MM.1S (cell line): ENCODE data around the gene FAM186B.

ENCODE experiments used
- DNase-seq: peaks from one replicate; pipeline ENCODE4 v3.0.0-alpha.2; 2015
- H2AFZ ChIP-seq: fragments of 300-600 bp; sonication (generic); 2 replicates; pipeline ENCODE4 v1.6.0; 2016; ENCODE audit warnings: antibody characterized with exemption, low read length
- H3F3A ChIP-seq: fragments of 300-600 bp; sonication (generic); 2 replicates; pipeline ENCODE4 v1.6.1; 2016; ENCODE audit warnings: mild to moderate bottlenecking, antibody characterized with exemption, low read length, moderate library complexity, mixed read lengths; ENCODE audit not compliant: insufficient read depth
- H3K27ac ChIP-seq: fragments of 300-600 bp; sonication (generic); 2 replicates; pipeline ENCODE4 v1.5.1; 2016; ENCODE audit warnings: mild to moderate bottlenecking, low read length
- H3K27me3 ChIP-seq: fragments of 300-600 bp; sonication (generic); replicated peaks from 2 replicates; pipeline ENCODE4 v1.6.0; 2016; ENCODE audit warnings: low read length; ENCODE audit not compliant: insufficient read depth
- H3K36me3 ChIP-seq: fragments of 300-600 bp; sonication (generic); replicated peaks from 2 replicates; pipeline ENCODE4 v1.6.1; 2016; ENCODE audit warnings: mild to moderate bottlenecking, low read length, mixed read lengths; ENCODE audit not compliant: insufficient read depth
- H3K4me1 ChIP-seq: fragments of 300-600 bp; sonication (generic); 2 replicates; pipeline ENCODE4 v1.6.1; 2016; ENCODE audit warnings: low read length, mixed read lengths
- H3K4me2 ChIP-seq: fragments of 300-600 bp; sonication (generic); 2 replicates; pipeline ENCODE4 v1.6.0; 2016; ENCODE audit warnings: low read depth, low read length
- H3K4me3 ChIP-seq: fragments of 300-600 bp; sonication (generic); 2 replicates; pipeline ENCODE4 v1.5.1; 2016; ENCODE audit warnings: low read length, mixed read lengths
- H3K79me2 ChIP-seq: fragments of 300-600 bp; sonication (generic); 2 replicates; pipeline ENCODE4 v1.6.1; 2016; ENCODE audit warnings: mixed run types, low read length, mixed read lengths
- H3K9ac ChIP-seq: fragments of 300-600 bp; sonication (generic); 2 replicates; pipeline ENCODE4 v1.6.1; 2016; ENCODE audit warnings: low read length, mixed read lengths
- H3K9me2 ChIP-seq: fragments of 300-600 bp; sonication (generic); replicated peaks from 2 replicates; pipeline ENCODE4 v1.6.1; 2016; ENCODE audit warnings: mild to moderate bottlenecking, low read length, mixed read lengths; ENCODE audit not compliant: insufficient read depth
- H3K9me3 ChIP-seq: fragments of 300-600 bp; sonication (generic); replicated peaks from 2 replicates; pipeline ENCODE4 v1.6.1; 2016; ENCODE audit warnings: mild to moderate bottlenecking, low read length, mixed read lengths; ENCODE audit not compliant: insufficient read depth
- H4K20me1 ChIP-seq: fragments of 300-600 bp; sonication (generic); 2 replicates; pipeline ENCODE4 v1.6.1; 2016; ENCODE audit warnings: mild to moderate bottlenecking, low read length, moderate library complexity, mixed read lengths; ENCODE audit not compliant: insufficient read depth
- CTCF ChIP-seq: fragments of 300-600 bp; sonication (generic); IDR thresholded peaks from 2 replicates; pipeline ENCODE4 v1.5.1; 2016; ENCODE audit warnings: antibody characterized with exemption, low read length, mixed read lengths
- EZH2 ChIP-seq: fragments of 300-600 bp; sonication (generic); optimal IDR thresholded peaks from 2 replicates; pipeline ENCODE3; 2017; ENCODE audit warnings: low read depth, mild to moderate bottlenecking, antibody characterized with exemption, low read length, mixed read lengths
- EZH2phosphoT487 ChIP-seq: fragments of 300-600 bp; sonication (generic); IDR thresholded peaks from 2 replicates; pipeline ENCODE4 v1.6.1; 2018; ENCODE audit warnings: antibody characterized with exemption, low read length

FAM186B gene

GRCh38 chr12:49636979-49637755, 31.7 kb upstream of the FAM186B start:
- Histone ChIP-seq H3K27ac (no peak overlapping the region), H2AFZ (no peak overlapping the region), H3K9me2 (no peaks in the 10 kb centered on the region)

GRCh38 chr12:49636574-49636973, 31.1 kb upstream of the FAM186B start:
- Histone ChIP-seq H3K27me3 (no peaks in the 10 kb centered on the region), H3K27ac (no peak overlapping the region), H3K4me2 (no peak overlapping the region), H3K4me1 (no peaks in the 10 kb centered on the region), H4K20me1 (no peaks in the 10 kb centered on the region), H3K9ac (no peak overlapping the region), H3F3A (no peaks in the 10 kb centered on the region), H2AFZ (no peak overlapping the region), H3K9me3 (no peaks in the 10 kb centered on the region), H3K79me2 (no peaks in the 10 kb centered on the region), H3K4me3 (no peak overlapping the region), H3K9me2 (no peaks in the 10 kb centered on the region), H3K36me3 (no peaks in the 10 kb centered on the region)
- no peak for TF ChIP-seq CTCF
- TF ChIP-seq EZH2 = no peak
- TF ChIP-seq EZH2phosphoT487 = no peak
- DNase-seq = no peak

More at GRCh38 chr12:49636979-49637755, 31.7 kb upstream of the FAM186B start:
- H3K4me1 ChIP-seq = no peaks in the 10 kb centered on the region
- H3K9me3 ChIP-seq = no peaks in the 10 kb centered on the region
- TF ChIP-seq CTCF (peak; percentile 75), EZH2 (no peak)
- H3K27me3 ChIP-seq = no peaks in the 10 kb centered on the region
- H3K79me2 ChIP-seq = no peaks in the 10 kb centered on the region
- no peak overlapping the region for H3K4me3 ChIP-seq
- peak; percentile 75 for DNase-seq
- H3K9ac ChIP-seq = no peak overlapping the region
- H4K20me1 ChIP-seq = no peaks in the 10 kb centered on the region
- no peaks in the 10 kb centered on the region for H3K36me3 ChIP-seq
- H3K4me2 ChIP-seq = no peak overlapping the region
- H3F3A ChIP-seq = no peaks in the 10 kb centered on the region

- Histone ChIP-seq H2AFZ (no peak overlapping the region), H3K27me3 (no peaks in the 10 kb centered on the region), H3K4me1 (no peaks in the 10 kb centered on the region), H3K9ac (no peak overlapping the region), H3K36me3 (no peaks in the 10 kb centered on the region), H3K79me2 (no peaks in the 10 kb centered on the region), H3K4me2 (no peak overlapping the region), H3K4me3 (no peak overlapping the region), H3F3A (no peaks in the 10 kb centered on the region), H3K27ac (no peak overlapping the region), H3K9me2 (no peaks in the 10 kb centered on the region), H4K20me1 (no peaks in the 10 kb centered on the region), H3K9me3 (no peaks in the 10 kb centered on the region)
- TF ChIP-seq CTCF (no peak), EZH2 (no peak), EZH2phosphoT487 (no peak)
- no peak for DNase-seq
Measured at GRCh38 chr12:49635656-49636055, 30.2 kb upstream of the FAM186B start.
